Peyer's patch (tissue), 4 donors: ENCODE results near the gene COL6A2.

ENCODE experiments used
- POLR2A ChIP-seq, 2 donors: fragments of 450-650 bp; IDR thresholded peaks; one replicate each; pipeline ENCODE4 v1.5.1; 2017; ENCODE audit warnings: antibody characterized with exemption in 2 of 2, mild to moderate bottlenecking in 2 of 2, moderate library complexity in 2 of 2
- TF ChIP-seq, protein P1 (sequence below), 6 experiments: fragments of 450-650 bp in 4 of 6; fragments of 200-600 bp in 2 of 6; sonication (generic) in 1 of 6; IDR thresholded peaks; one replicate each; pipeline ENCODE4 v1.5.1; 2017 to 2019; ENCODE audit warnings: antibody characterized with exemption in 6 of 6, mild to moderate bottlenecking in 3 of 6, moderate library complexity in 1 of 6

DNA sequence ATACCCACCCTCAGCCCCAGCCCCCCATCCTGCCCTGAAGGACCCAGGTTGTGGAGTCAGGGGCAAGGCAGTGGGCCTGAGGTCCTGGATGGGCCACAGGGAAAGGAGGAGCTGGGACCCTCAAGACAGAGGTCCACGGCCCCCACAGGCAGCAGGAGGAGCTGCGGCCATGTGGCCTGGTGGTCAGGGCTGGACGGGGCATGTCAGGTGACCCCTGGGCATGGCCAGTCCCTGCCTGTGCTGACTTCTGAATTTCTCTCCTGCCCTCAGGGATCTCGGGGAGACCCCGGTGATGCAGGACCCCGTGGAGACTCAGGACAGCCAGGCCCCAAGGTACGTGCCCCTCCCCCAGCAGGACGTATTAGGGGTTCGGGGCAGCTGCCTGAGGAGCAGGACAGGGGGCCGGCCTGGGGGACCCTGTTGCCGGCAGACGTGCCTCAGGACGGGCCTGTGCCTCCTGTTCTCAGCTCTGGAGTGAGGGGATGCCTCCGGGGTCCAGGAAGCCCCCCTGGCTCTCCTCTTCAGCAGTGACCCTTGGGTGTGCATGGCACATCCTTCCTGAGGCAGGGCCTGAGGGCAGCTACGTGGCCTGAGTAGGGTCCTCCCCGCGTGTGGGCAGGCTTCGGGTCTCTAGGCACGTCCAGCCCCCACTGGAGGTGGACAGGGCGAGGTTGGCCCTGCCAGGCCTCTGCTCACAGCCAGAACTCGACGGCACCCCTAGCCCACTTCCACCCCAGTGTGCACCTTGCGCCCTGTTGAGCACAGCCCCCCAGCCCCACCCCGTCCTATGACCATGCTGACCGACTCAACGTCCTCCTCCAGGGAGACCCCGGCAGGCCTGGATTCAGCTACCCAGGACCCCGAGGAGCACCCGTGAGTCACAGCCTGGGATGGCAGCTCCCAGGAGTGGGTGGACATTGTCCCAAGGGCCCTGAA is 23.6 kb downstream of the COL6A2 start:
- no peak for TF ChIP-seq POLR2A (IDR thresholded peaks at IDR 0.05)
- TF ChIP-seq, protein P1, sequence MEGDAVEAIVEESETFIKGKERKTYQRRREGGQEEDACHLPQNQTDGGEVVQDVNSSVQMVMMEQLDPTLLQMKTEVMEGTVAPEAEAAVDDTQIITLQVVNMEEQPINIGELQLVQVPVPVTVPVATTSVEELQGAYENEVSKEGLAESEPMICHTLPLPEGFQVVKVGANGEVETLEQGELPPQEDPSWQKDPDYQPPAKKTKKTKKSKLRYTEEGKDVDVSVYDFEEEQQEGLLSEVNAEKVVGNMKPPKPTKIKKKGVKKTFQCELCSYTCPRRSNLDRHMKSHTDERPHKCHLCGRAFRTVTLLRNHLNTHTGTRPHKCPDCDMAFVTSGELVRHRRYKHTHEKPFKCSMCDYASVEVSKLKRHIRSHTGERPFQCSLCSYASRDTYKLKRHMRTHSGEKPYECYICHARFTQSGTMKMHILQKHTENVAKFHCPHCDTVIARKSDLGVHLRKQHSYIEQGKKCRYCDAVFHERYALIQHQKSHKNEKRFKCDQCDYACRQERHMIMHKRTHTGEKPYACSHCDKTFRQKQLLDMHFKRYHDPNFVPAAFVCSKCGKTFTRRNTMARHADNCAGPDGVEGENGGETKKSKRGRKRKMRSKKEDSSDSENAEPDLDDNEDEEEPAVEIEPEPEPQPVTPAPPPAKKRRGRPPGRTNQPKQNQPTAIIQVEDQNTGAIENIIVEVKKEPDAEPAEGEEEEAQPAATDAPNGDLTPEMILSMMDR (IDR thresholded peaks at IDR 0.05) = no peak
